WERI-Rb-1 (cell line): Measurements from ENCODE around the gene SSTR3.

ENCODE experiments used
- DNase-seq: peaks from one replicate; pipeline ENCODE4 v3.0.0-alpha.2; 2020
- H3K27ac ChIP-seq: fragments of 250-450 bp; sonication (Bioruptor Pico); 2 replicates; pipeline ENCODE4 v1.5.1; 2020; ENCODE audit warnings: mild to moderate bottlenecking, moderate library complexity
- H3K27me3 ChIP-seq: fragments of 250-450 bp; sonication (Bioruptor Pico); 2 replicates; pipeline ENCODE4 v1.5.1; 2021; ENCODE audit warnings: mild to moderate bottlenecking, low read depth, moderate library complexity; ENCODE audit not compliant: insufficient read depth, severe bottlenecking
- H3K36me3 ChIP-seq: fragments of 250-450 bp; sonication (Bioruptor Pico); 2 replicates; pipeline ENCODE4 v1.5.1; 2020; ENCODE audit warnings: mild to moderate bottlenecking, moderate library complexity
- H3K4me3 ChIP-seq: 2 replicates; pipeline ENCODE4 v1.5.1; 2011; ENCODE audit warnings: low read depth, mild to moderate bottlenecking, control low read depth, low read length
- H3K9me3 ChIP-seq: fragments of 250-450 bp; sonication (Bioruptor Pico); 2 replicates; pipeline ENCODE4 v1.5.1; 2021; ENCODE audit warnings: mild to moderate bottlenecking, moderate library complexity; ENCODE audit not compliant: severe bottlenecking
- CTCF ChIP-seq: IDR thresholded peaks from 2 replicates; pipeline ENCODE4 v1.5.1; 2011; ENCODE audit warnings: low read depth, mild to moderate bottlenecking, control low read depth, inconsistent platforms, low read length

The SSTR3 gene

GRCh38 chr22:37192741-37193140 lies 19.5 kb downstream of the SSTR3 start:
- no peak for DNase-seq
- Histone ChIP-seq H3K4me3 (no peak overlapping the region), H3K27ac (no peak overlapping the region), H3K9me3 (no peaks in the 10 kb centered on the region), H3K27me3 (no peaks in the 10 kb centered on the region), H3K36me3 (no peaks in the 10 kb centered on the region)
- no peak for TF ChIP-seq CTCF

GRCh38 chr22:37192204-37192603 lies 20.1 kb downstream of the SSTR3 start:
- no peak overlapping the region for H3K4me3 ChIP-seq
- DNase-seq = no peak
- TF ChIP-seq CTCF = no peak

GRCh38 chr22:37190262-37190780 lies 22.0 kb downstream of the SSTR3 start:
- DNase-seq = no peak
- TF ChIP-seq CTCF = no peak
- no peak overlapping the region for H3K4me3 ChIP-seq

More at GRCh38 chr22:37192204-37192603, 20.1 kb downstream of the SSTR3 start:
- Histone ChIP-seq H3K27me3 (no peaks in the 10 kb centered on the region), H3K27ac (no peak overlapping the region), H3K9me3 (no peaks in the 10 kb centered on the region), H3K36me3 (no peaks in the 10 kb centered on the region)

DNA sequence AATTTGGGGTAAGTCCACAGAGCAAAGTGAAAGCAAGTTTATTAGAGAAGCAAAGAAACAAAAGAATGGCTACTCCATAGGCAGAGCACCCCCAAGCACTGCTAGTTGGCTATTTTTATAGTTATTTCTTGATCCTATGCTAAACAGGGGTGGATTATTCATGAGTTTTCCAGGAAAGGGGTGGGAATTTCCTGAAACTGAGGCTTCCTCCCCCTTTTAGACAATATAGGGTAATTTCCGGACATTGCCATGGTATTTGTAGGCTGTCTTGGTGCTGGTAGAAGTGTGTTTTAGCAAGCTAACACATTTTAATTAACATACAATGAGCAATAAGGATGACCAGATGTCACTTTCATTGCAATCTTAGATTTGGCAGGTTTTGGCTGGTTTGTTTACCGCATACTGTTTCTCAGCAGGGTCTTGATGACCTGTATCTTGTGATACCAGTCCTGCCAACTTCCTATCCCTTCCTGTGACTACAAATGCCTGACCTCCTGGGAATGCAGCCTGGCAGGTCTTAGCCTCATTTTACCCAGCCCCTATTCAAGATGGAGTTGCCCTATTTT lies 23.3 kb downstream of the SSTR3 start:
- no peak for TF ChIP-seq CTCF
- no peak overlapping the region for H3K4me3 ChIP-seq
- peak overlapping the region; percentile 58 for H3K27ac ChIP-seq
- no peaks in the 10 kb centered on the region for H3K9me3 ChIP-seq
- no peak for DNase-seq
- no peaks in the 10 kb centered on the region for H3K36me3 ChIP-seq
- no peaks in the 10 kb centered on the region for H3K27me3 ChIP-seq

More at GRCh38 chr22:37190262-37190780, 22.0 kb downstream of the SSTR3 start:
- H3K27me3 ChIP-seq = no peaks in the 10 kb centered on the region
- no peaks in the 10 kb centered on the region for H3K9me3 ChIP-seq
- no peaks in the 10 kb centered on the region for H3K36me3 ChIP-seq
- H3K27ac ChIP-seq = no peak overlapping the region

DNA sequence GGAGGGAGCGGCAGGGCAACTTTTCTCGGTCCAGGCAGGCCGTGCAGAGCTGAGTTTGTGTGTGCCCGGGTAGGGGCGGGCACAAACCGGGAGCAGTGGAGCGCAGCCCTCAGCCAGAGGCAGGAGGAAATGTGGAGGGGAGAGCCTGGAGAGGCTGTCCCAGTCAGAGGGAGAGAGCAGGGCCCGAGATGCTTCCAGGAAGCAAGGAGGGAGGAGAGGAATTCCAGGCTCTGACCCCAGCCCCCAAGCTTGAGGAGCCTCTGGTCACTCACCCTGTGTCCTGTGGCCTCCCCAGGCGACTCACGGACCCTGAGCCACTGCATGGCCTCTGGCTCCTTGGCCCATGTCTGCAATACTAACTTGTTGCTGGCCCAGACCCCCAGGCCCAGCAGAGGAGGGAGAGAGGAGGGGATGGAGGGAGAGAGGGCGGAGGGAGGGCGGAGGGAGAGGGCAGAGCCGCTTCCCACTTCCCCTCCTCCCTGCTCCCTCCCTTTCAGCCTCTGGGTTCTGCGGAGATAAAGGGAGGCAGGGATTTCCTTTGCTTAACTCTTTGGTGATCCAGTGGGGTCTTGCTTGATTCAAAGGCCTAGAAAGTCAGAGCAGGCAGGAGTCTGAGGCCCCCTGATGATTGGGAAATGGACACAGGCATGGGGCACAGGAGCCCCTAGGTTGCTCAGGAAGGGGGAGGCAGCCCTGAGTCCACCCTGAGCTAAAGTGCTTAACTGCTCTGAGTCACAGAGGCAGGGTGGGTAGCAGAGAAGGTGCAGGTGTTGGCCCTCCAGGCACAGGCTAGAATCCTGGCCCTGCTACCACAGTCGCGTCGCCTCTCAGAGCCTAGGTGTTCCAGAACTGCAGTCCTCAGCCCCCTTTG lies 24.2 kb downstream of the SSTR3 start, which contains the start of gene C1QTNF6:
Gene C1QTNF6, minus strand, starts transcription at position 357 of the 871 bp plus-strand sequence. Its CDS starts 34 bp downstream, at position 323.
- H3K27me3 ChIP-seq = no peaks in the 10 kb centered on the region
- peak within 1 kb of the TSS; percentile 58 for H3K27ac ChIP-seq
- no peaks in the 10 kb centered on the region for H3K36me3 ChIP-seq
- H3K9me3 ChIP-seq = no peaks in the 10 kb centered on the region
- DNase-seq = peak; percentile 55
- no peak for TF ChIP-seq CTCF
- H3K4me3 ChIP-seq = peak within 1 kb of the TSS; percentile 12
